ENCODE data around the gene IDE.
A peak's percentile ranks its signal among the peaks of the same experiment; 100 is the strongest.

IDE gene

GRCh38 chr10:92562424-92562823, 11.5 kb downstream of the IDE start:
- DNase-seq: no peak

GRCh38 chr10:92559046-92559445, 14.8 kb downstream of the IDE start:
- no peak for DNase-seq

- no peak for DNase-seq
Observed at GRCh38 chr10:92553959-92554358, 19.9 kb downstream of the IDE start.

GRCh38 chr10:92552310-92552709, 21.6 kb downstream of the IDE start:
- DNase-seq: no peak

- DNase-seq: no peak
Observed at GRCh38 chr10:92550924-92551323, 23.0 kb downstream of the IDE start.

- DNase-seq: no peak
Observed at GRCh38 chr10:92547676-92548075, 26.2 kb downstream of the IDE start.

- DNase-seq: no peak
Observed at GRCh38 chr10:92545556-92545955, 28.3 kb downstream of the IDE start.

- no peak for DNase-seq
Observed at GRCh38 chr10:92544296-92544695, 29.6 kb downstream of the IDE start.

GRCh38 chr10:92542458-92542857, 31.4 kb downstream of the IDE start:
- DNase-seq: no peak

GRCh38 chr10:92541583-92541982, 32.3 kb downstream of the IDE start:
- DNase-seq: no peak

- no peak for DNase-seq
Observed at GRCh38 chr10:92538231-92538958, 35.5 kb downstream of the IDE start.

GRCh38 chr10:92530891-92531535, 42.9 kb downstream of the IDE start:
- DNase-seq: no peak

- DNase-seq: no peak
Observed at GRCh38 chr10:92530421-92530820, 43.5 kb downstream of the IDE start.

- no peak for DNase-seq
Observed at GRCh38 chr10:92527716-92528115, 46.2 kb downstream of the IDE start.

- no peak for DNase-seq
Observed at GRCh38 chr10:92523639-92524038, 50.3 kb downstream of the IDE start.

GRCh38 chr10:92517034-92517655, 56.7 kb downstream of the IDE start:
- DNase-seq: peak; percentile 1

- no peak for DNase-seq
Observed at GRCh38 chr10:92508866-92509265, 65.0 kb downstream of the IDE start.

- DNase-seq: no peak
Observed at GRCh38 chr10:92506336-92506735, 67.6 kb downstream of the IDE start.

- no peak for DNase-seq
Observed at GRCh38 chr10:92505044-92505443, 68.8 kb downstream of the IDE start.

GRCh38 chr10:92502296-92502808, 71.5 kb downstream of the IDE start:
- no peak for DNase-seq

- DNase-seq: no peak
Observed at GRCh38 chr10:92493362-92493761, 80.5 kb downstream of the IDE start.

GRCh38 chr10:92492748-92493240, 81.1 kb downstream of the IDE start:
- no peak for DNase-seq

GRCh38 chr10:92490387-92490786, 83.5 kb downstream of the IDE start:
- DNase-seq: no peak

- no peak for DNase-seq
Observed at GRCh38 chr10:92486637-92487036, 87.3 kb downstream of the IDE start.
